Measurements from ENCODE around the gene TMBIM6. TPM values are rescaled to one million over a fixed set of nuclear protein-coding genes. Genes with fewer than 3 reads are reported as not detected.
A peak's percentile ranks its signal among the peaks of the same experiment; 100 is the strongest.
"Not testable (repeated sequence)": the region's sequence is repeated elsewhere in the genome, so short reads cannot be mapped to it uniquely, and the experiment has no call there.

The TMBIM6 gene
- total RNA-seq, 2 donors from 2014 or later, result 285 to 313 TPM

DNA sequence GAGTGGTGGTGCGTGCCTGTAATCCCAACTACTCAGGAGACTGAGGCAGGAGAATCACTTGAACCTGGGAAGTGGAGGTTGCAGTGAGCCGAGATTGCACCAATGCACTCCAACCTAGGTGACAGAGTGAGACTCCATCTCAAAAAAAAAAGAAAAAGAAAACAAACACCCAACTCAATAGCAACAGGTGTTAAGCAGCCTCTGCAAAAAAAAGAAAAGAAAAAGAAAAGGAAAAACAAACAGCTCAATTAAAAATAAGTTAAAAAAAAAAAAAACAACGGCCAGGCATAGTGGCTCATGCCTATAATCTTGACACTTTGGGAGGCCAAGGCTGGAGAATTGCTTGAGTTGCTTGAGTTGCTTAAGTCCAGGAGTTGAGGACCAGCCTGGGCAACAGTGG, 23.6 kb upstream of the TMBIM6 start:
- DNase-seq (ENCODE audit: low spot score); intact Hi-C loops (cut with DNase I): not testable (repeated sequence)

DNA sequence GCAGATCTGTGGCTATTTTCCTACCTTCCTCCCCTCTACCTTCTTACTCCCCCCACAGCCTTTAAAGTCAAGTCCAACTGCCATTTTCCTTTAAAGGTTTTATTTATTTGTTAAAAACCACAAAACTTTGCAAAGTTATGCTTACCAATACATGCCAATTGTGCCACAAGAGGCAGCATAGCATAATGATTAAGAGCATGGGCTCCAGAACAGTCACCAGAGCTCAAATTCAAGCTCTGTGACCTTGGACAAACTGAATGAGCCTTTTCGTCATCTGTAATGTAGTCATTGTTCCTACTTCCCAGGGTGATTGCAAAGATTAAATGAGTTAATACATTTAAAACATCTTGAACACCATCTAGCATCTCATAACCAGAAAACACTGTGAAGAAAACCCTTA, 21.1 kb upstream of the TMBIM6 start:
- no peak for DNase-seq (ENCODE audit: low spot score)
- intact Hi-C loops (cut with DNase I), result no loop called here

DNA sequence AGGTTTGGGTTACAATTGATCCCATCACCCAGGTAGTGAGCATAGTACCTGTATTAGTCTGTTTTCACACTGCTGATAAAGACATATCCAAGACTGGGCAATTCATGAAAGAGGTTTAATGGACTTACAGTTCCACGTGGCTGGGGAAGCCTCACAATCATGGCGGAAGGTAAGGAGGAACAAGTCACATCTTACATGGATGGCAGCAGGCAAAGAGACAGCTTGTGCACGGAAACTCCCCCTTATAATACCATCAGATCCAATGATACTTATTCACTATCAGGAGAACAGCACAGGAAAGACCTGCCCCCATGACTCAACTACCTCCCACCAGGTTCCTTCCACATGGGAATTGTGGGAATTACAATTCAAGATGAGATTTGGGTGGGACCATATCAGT, 20.0 kb upstream of the TMBIM6 start:
- intact Hi-C loops (cut with DNase I), result not testable (repeated sequence)

DNA sequence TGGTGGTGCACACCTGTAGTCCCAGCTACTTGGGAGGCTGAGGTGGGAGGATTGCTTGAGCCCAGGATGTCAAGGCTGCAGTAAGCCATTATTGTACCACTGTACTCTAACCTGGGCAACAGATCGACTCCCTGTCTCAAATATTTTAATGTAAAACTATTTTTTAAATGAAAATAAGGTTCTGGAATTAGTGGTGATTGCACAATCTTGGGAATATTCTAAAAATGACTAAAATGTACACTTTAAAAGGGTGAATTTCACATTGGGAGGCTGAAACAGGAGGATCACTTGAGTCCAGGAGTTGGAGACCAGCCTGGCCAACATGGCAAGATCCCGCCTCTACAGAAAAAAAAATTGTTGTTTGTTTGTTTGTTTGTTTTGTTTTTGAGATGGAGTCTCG, 12.9 kb upstream of the TMBIM6 start:
- no peak for DNase-seq (ENCODE audit: low spot score)
- intact Hi-C loops (cut with DNase I), result no loop called here

More for the DNA sequence above, 20.0 kb upstream of the TMBIM6 start:
- DNase-seq (ENCODE audit: low spot score), result not testable (repeated sequence)

DNA sequence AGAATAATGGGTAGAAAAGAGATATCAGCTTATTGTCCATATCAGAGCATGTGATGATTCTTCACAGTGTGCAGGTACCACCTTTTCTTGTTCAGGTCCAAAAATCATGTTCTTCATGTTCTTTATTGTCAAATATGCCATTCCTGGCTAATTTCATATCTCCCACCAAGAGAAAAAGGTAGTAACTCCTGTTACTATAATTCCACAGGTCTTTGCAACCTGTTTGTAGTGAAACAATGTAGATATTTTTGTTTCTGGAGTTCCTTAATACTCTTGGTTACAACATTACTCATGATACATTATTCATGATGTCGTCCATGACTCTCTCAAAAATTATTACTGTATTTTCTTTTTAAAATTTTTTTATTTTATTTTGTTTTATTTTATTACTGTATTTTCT, 11.3 kb upstream of the TMBIM6 start:
- intact Hi-C loops (cut with DNase I), result no loop called here
- DNase-seq (ENCODE audit: low spot score), result no peak

DNA sequence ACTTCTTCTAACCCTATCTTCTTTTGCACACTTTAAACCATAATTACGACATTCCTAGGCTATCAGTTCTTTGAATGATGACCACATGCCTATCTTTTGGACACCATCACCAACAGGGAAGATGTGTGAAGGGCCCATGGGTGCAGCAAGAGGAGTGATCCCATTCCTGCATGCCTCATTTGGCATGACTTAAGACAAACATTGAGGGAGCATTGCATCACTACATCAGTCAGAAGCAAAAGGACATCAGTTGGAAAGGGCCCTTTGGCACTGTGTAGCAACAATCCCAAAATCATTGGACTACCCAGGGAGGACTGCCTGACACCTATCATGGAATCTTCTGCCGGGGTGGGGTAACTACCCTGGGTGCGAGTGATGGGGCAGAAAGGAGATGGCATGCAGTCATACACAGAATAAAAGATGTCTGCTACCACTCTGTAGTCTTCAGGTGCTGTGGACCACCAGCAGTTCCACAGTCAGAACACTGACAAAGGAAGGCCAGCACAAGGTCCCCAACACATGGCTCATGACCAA, 10.7 kb upstream of the TMBIM6 start:
- no peak for DNase-seq (ENCODE audit: low spot score)
- intact Hi-C loops (cut with DNase I), result no loop called here

DNA sequence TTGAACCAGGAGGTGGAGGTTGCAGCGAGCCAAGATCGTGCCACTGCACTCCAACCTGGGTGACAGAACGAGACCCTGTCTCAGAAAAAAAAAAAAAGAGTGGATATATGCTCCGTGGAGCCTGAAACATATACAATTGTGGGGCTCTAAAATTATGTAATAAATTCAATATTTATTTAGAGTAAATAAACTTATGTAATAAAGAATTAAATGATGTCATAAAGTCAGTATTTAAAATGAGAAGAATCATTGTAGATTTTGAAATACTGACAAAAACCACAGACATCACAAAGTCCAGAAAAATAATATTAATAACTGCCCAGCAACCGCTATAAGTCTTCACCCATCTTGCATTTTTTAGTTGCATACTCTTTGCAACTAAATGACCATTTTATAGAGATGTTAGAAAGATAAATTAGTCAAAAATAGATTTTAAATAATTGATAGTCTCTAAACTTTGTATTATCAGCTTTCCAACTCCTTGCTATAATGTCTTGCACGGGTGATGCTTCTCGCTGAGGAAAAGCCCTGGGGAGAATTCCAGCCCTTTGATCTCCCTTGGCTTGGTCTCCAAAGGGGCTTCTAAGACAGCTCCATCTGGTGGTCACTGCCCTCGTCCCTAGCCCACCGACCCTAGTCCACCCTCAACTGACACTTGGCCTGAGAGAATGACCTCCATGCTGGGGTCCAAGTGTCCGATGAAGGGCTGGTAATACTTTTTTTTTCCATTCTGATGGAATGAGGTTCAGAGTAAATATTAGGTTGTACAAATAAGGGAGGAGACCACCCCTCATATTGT, 7.9 kb upstream of the TMBIM6 start:
- DNase-seq (ENCODE audit: low spot score), result no peak
- intact Hi-C loops (cut with DNase I), result no loop called here

DNA sequence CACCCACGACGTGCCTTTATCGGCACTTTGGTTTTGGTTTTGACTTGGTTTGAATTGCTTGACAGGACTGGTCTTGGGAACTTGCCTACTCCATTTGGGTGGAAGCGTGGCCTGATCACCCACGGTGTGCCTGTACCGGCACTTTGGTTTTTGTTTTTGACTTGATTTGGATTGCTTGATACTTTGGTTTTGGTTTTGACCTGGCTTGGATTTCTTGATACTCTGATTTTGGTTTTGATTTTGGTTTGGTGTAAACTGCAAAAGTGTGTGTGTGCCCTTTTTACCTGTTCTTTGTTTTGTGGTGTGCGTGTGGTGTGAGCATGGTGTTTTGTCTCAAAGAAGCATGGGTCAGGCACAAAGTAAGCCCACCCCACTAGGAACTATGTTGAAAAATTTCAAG, 6.5 kb upstream of the TMBIM6 start:
- intact Hi-C loops (cut with DNase I); DNase-seq (ENCODE audit: low spot score): not testable (repeated sequence)

DNA sequence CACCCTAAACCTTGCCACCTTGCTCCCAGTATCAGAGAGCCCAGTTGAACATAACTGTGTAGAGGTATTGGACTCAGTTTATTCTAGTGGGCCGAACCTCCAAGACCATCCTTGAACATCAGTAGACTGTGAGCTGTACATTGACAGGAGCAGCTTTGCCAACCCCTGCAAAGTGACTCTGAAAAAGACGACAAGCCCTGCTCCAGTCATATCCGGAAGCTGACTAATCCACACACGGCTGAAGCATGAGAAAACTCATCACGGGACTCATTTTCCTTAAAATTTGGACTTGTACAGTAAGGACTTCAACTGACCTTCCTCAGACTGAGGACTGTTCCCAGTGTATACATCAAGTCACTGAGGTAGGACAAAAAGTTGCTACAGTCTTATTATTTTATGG, 2.6 kb upstream of the TMBIM6 start:
- DNase-seq (ENCODE audit: low spot score); intact Hi-C loops (cut with DNase I): not testable (repeated sequence)

DNA sequence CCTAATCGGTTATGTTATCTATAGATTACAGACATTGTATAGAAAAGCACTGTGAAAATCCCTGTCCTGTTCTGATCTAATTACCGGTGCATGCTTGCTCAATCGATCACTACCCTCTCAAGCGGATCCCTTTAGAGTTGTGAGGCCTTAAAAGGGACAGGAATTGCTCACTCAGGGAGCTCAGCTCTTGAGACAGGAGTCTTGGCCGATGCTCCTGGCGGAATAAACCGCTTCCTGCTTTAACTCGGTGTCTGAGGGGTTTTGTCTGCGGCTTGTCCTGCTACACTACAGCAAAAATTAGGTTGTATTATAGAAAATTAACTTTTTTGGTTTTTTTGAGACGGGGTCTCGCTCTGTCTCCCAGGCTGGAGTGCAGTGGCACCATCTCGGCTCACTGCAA, 1.1 kb upstream of the TMBIM6 start:
- intact Hi-C loops (cut with DNase I); DNase-seq (ENCODE audit: low spot score): not testable (repeated sequence)

DNA sequence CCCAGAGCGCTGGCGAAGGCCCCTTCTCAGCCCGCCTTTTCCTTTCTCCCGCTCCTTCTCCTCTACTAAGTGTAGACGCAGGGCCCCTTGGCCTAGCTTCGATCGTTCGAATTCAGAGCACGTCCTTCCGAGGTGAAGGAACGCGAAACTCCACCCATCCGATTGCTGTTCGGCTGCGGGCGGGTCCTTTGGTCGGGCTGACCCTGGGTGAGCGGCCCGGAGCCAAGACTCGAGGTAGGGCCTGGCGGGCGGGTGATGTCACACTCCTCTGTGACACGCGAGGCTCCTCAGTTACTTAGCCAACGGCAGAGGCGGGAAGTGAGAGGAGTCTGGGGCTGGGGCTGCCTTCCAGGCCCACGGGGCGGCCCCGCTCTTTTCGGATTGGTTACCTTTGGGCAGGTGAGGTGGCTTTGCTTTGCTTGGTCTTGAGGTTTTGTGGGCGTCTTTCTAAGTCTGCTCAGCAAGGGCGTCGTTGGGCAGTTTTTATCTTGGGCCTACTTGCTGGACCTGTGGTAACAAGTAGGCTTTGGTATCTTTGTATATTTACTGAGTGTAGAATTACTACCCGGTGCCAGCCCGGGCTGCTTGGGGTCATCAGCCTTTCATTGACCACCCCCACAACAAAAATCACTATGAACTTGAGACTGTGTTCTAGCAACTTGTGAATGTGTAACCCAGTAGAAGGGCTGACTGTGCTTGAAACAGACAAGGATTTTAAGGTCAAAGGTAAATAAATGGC, 694 bp downstream of the TMBIM6 start:
- intact Hi-C loops (cut with DNase I), result no loop called here
- DNase-seq (ENCODE audit: low spot score), result peak; percentile 97

DNA sequence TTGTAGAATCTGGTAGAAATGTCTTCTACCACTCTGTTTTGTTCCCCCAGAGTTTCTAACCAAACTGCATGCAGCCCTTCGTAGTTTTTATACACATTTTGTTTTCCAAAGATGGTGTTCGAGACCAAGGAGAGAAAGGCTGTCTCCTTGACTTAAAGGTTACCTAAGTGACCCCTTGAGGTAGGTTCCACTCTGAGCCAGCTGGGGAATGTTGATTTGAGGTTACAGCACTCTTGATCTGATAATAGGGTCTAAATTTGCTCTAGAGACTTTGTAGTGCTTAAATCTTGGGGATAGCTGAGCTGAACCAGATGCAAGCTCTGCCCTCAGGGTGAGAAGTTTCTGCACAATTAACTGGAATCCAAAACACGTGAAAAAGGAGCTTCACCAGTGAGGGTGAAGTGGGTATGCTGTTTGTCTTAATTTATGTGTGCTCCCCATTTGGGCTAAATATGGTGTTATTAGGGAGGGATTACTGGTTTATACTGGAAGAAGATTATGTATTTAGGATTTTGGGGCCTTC, 3.1 kb downstream of the TMBIM6 start:
- no peak for DNase-seq (ENCODE audit: low spot score)

DNA sequence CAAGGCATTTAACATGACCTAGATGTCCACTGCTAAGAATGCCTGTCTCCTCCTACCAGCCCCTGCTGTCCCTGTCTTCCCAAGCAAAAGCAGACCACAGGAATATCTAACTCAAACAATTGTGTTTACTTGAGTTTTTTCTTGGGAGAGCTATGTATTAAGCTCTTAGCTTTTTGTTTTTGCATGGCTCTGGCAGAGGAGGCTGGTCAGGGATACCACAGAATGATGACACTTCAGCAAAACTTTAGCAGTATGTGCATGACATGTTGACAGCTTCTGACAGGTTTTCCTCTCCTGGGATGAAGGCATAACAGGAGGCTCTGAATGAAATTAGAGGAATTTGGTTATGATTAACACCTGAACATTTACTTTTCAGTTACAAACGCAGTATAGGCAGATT, 6.9 kb downstream of the TMBIM6 start:
- intact Hi-C loops (cut with DNase I), result no loop called here
- DNase-seq (ENCODE audit: low spot score), result no peak

More for the DNA sequence above, 3.1 kb downstream of the TMBIM6 start:
- intact Hi-C loops (cut with DNase I), result no loop called here

DNA sequence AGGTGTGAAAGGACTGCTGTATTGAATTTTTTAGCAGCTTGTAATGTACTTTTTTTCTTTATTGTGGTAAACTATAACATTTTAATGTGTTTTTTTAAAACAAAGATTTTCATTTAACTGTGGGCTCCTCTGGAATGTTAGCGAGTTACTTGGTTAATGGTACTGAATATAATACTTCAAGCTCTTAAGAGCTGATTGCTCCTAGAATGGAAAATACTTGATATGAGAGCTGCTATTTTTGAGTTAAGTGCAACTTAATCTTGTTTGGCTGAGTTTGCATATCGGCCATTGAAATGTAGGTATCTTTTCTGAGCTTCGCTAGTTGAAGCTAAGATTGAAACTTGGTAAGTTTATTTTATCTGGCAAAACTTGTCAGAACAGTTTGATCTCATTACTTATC, 7.4 kb downstream of the TMBIM6 start:
- no peak for DNase-seq (ENCODE audit: low spot score)
- intact Hi-C loops (cut with DNase I), result no loop called here

DNA sequence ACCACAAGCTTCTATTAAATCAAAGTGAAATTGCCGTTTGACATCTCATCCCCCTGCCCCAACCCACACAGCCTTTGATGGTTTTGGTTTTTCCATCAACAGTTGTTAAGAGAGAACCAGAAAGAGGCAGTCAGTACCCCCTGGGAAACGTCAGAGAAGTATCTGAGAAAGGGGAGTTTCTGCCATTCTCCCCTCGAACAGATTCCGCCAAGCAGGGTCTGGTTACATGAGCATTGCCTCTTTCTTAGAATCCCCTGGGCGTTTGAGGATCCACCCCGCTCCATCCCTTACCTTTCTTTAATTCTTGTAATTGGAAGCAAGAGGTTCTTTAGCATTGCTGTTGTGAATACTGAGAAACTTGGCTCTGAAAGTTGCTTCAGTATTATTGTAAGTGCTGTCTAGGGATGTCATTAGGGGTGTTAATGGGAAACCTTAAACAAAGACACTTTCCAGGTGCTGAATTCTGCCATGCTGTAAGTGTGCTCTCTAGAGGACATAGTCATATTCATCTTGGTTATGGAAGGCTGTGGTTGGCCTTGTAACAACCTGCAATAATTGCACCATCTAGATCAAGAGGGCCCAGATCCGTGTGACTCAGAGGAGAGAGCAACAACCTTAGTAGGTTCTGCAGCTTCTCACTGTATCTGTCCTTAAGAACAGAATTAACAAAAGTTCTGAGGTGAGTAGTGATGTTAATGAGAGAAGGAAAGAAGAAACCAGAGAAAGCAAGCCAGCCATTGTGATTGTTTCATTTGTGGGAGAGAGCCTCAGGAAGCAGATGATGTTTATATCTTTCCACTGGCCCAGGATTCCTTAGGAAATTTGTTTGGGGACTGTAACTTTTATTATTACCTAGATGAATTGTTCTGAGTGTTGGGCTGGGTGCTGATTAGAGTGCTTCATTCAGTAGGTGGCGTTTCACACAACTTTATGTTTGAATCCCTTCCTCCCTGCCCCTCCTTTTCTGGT, 9.0 kb downstream of the TMBIM6 start:
- DNase-seq (ENCODE audit: low spot score), result peak; percentile 42
- intact Hi-C loops (cut with DNase I), result no loop called here

DNA sequence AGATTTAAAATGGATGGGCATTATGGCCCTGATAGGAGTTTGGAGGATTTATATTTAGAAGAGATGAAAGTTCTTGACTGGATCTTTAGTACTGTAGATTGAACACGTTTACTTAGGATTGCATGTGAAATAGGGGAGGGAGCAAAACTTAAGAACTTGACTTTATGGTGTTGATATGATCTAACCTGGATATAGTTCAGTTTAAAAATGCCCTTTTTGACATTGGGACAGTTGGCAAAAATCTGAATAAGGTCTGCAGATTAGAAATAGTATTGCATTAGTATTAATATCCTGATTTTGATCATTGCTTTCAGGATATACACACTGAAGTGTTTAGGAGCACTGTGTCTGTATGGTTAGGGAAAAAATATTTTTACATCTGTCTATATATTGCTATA, 9.6 kb downstream of the TMBIM6 start:
- intact Hi-C loops (cut with DNase I), result no loop called here
- no peak for DNase-seq (ENCODE audit: low spot score)

DNA sequence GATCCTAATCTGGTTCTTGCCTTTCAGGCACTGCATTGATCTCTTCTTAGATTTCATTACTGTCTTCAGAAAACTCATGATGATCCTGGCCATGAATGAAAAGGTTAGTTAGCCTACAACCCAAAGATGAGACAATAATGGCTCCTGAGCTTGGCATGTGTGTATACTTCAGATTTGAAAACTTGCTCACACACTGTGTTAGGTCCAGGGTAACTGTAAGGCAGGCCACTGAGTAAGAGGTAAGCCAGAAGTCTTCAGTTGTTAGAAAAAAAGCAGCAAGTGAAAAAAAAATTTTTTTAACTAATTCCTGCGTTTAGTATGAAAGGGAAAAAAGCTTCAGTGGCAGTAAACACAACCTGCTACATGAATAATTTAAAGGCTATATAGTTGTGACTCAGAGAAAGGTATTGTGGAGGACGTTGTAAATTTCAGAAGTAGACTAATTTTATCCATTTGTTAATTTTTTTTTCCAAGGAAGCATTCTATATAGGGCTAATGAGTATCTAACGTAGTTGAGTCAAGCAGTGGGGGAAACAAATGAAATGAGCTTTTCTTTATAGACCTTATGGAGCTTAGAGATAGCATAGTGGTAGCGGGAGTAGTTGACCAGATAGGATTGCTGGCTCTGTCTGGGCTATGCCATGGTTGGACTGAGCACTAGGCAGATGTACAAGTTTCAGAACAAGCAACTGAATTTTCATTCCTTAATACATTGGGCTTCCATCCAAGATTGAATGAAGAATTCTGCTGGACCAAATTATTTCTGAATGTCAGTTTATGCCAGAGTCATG, 20.5 kb downstream of the TMBIM6 start:
- intact Hi-C loops (cut with DNase I), result loop anchor here in 1 of 2 donors (2.0 kb wide), 1 partner anchor 75 kb away; no protein-coding TSS in a partner anchor
- DNase-seq (ENCODE audit: low spot score), result no peak

DNA sequence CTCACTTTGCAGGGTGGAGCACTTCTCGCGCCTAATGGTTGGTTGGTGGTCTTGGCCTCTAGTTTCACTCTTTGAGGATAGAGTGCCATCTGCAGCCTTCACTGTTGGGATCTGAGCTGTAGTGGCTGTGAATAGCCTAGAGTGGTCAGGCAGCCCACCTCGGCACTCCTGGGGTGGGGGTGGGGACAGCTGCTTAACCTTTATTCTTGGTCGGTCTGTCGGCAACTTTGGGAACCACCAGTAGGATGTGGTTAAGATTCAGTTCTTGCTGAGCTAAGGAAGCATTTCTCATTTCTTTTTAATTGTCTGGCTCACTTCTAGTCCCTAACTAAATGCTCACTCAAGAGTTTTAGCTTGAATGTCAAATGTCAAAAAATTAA, 21.1 kb downstream of the TMBIM6 start:
- DNase-seq (ENCODE audit: low spot score), result peak; percentile 20
- intact Hi-C loops (cut with DNase I), result no loop called here
